H1 (cell line): ENCODE results near the gene EIF4E1B. TPM values are rescaled to one million over a fixed set of nuclear protein-coding genes. Genes with fewer than 3 reads are reported as not detected.
A peak's percentile ranks its signal among the peaks of the same experiment; 100 is the strongest.

Experiments
- CTCF ChIA-PET: fragments of 300-600 bp; sonication (Branson Sonifier 250); formaldehyde crosslinking; loops from one replicate; lab custom pipeline; 2021; ENCODE audit not compliant: partially characterized antibody; lab: Charles Lee
- POLR2A ChIA-PET: fragments of 300-600 bp; sonication (Branson Sonifier 250); formaldehyde crosslinking; loops from one replicate; lab custom pipeline; 2021; ENCODE audit warnings: inconsistent platforms; ENCODE audit not compliant: partially characterized antibody; lab: Charles Lee
- DNase-seq, 2 experiments: peaks; one replicate each; pipeline versions ENCODE4 v3.0.0 to v3.0.0-alpha.2; 2010 to 2022; ENCODE audit warnings: low spot score in 2 of 2, low read depth in 1 of 2, mixed read lengths in 1 of 2
- FAIRE-seq: peaks from 2 replicates; lab custom pipeline; 2011; peaks lifted over from hg19 to GRCh38; lab: Jason Lieb, UNC
- H2AFZ ChIP-seq: 2 replicates; pipeline ENCODE4 v1.8.1; 2012; ENCODE audit warnings: low read length, inconsistent platforms
- H2AK5ac ChIP-seq: 2 replicates; pipeline ENCODE4 v1.6.1; 2013; ENCODE audit warnings: low read depth, low read length
- H2BK120ac ChIP-seq: replicated peaks from 2 replicates; pipeline ENCODE3; 2013; ENCODE audit warnings: low read depth, low read length, inconsistent platforms
- H2BK12ac ChIP-seq: 2 replicates; pipeline ENCODE4 v1.6.1; 2013; ENCODE audit warnings: low read depth, low read length
- H2BK15ac ChIP-seq: 2 replicates; pipeline ENCODE4 v1.6.1; 2013; ENCODE audit warnings: low read length
- H2BK20ac ChIP-seq: 2 replicates; pipeline ENCODE4 v1.6.1; 2013; ENCODE audit warnings: low read length
- H2BK5ac ChIP-seq: 2 replicates; pipeline ENCODE4 v1.6.1; 2013; ENCODE audit warnings: low read depth, low read length
- H3K14ac ChIP-seq: 2 replicates; pipeline ENCODE4 v1.6.1; 2013; ENCODE audit warnings: inconsistent platforms; ENCODE audit not compliant: insufficient read length
- H3K18ac ChIP-seq: 2 replicates; pipeline ENCODE4 v1.6.1; 2013; ENCODE audit warnings: low read length; ENCODE audit errors: extremely low read depth
- H3K23ac ChIP-seq: 2 replicates; pipeline ENCODE4 v1.6.1; 2013; ENCODE audit warnings: inconsistent platforms; ENCODE audit not compliant: insufficient read length
- H3K23me2 ChIP-seq: 2 replicates; pipeline ENCODE4 v1.6.1; 2013; ENCODE audit warnings: low read depth, low read length
- H3K27ac ChIP-seq: 2 replicates; pipeline ENCODE4 v1.6.1; 2011; ENCODE audit warnings: low read depth, low read length, inconsistent platforms
- H3K27me3 ChIP-seq, 4 experiments: replicated peaks in 1 of 4; 1 replicate in 1 of 4; 2 replicates in 3 of 4; pipeline versions ENCODE4 v1.6.1 to v1.8.1; 2011 to 2013; ENCODE audit warnings: low read length in 3 of 4, mild to moderate bottlenecking in 3 of 4, inconsistent platforms in 2 of 4, mixed read lengths in 2 of 4, moderate library complexity in 1 of 4; ENCODE audit not compliant: control insufficient read depth in 3 of 4, insufficient read depth in 3 of 4; ENCODE audit errors: extremely low read depth in 1 of 4
- H3K36me3 ChIP-seq, 4 experiments: 2 replicates each; pipeline versions ENCODE4 v1.6.1 to v1.8.1; 2011 to 2013; ENCODE audit warnings: mild to moderate bottlenecking in 4 of 4, low read length in 3 of 4, moderate library complexity in 2 of 4, control low read depth in 1 of 4, inconsistent platforms in 1 of 4; ENCODE audit not compliant: insufficient read depth in 4 of 4, control insufficient read depth in 2 of 4
- H3K4ac ChIP-seq: replicated peaks from 2 replicates; pipeline ENCODE3; 2013; ENCODE audit warnings: low read length, low read depth, mixed read lengths, inconsistent platforms; ENCODE audit not compliant: insufficient read length
- H3K4me1 ChIP-seq, 4 experiments: replicated peaks in 1 of 4; 1 replicate in 1 of 4; 2 replicates in 3 of 4; pipeline versions ENCODE4 v1.6.1 to v1.8.1; 2011 to 2013; ENCODE audit warnings: low read length in 3 of 4, inconsistent platforms in 2 of 4, mixed read lengths in 1 of 4; ENCODE audit not compliant: insufficient read depth in 4 of 4, control insufficient read depth in 3 of 4
- H3K4me2 ChIP-seq, 2 experiments: 2 replicates each; pipeline versions ENCODE4 v1.6.1 to v1.8.1; 2011 to 2013; ENCODE audit warnings: low read depth in 2 of 2, low read length in 2 of 2, control low read depth in 1 of 2, inconsistent platforms in 1 of 2, mild to moderate bottlenecking in 1 of 2; ENCODE audit not compliant: insufficient read depth in 1 of 2
- H3K4me3 ChIP-seq, 4 experiments: fragments of 200-600, 300-600 bp in 1 of 4; sonication (generic), shearing (Covaris generic), sonication (Bioruptor Twin) in 1 of 4; 2 replicates each; pipeline versions ENCODE4 v1.5.1 to v1.8.1; 2011 to 2016; ENCODE audit warnings: low read length in 4 of 4, low read depth in 3 of 4, control low read depth in 2 of 4, inconsistent platforms in 2 of 4, mild to moderate bottlenecking in 2 of 4, mixed read lengths in 1 of 4, moderate library complexity in 1 of 4; ENCODE audit not compliant: insufficient read depth in 2 of 4; ENCODE audit errors: extremely low read depth in 1 of 4
- H3K56ac ChIP-seq: replicated peaks from 2 replicates; pipeline ENCODE3; 2013; ENCODE audit warnings: low read depth, mild to moderate bottlenecking, mixed read lengths, low read length, inconsistent platforms; ENCODE audit not compliant: insufficient read length
- H3K79me1 ChIP-seq: 2 replicates; pipeline ENCODE4 v1.6.1; 2013; ENCODE audit warnings: low read depth, low read length, control low read depth
- H3K79me2 ChIP-seq, 2 experiments: 2 replicates each; pipeline versions ENCODE4 v1.6.1 to v1.8.1; 2012 to 2013; ENCODE audit warnings: low read length in 2 of 2, mild to moderate bottlenecking in 2 of 2, inconsistent platforms in 1 of 2; ENCODE audit not compliant: insufficient read depth in 2 of 2, control insufficient read depth in 1 of 2
- H3K9ac ChIP-seq, 4 experiments: replicated peaks in 1 of 4; 1 replicate in 1 of 4; 2 replicates in 3 of 4; pipeline versions ENCODE4 v1.6.1 to v1.8.1; 2011 to 2013; ENCODE audit warnings: low read depth in 3 of 4, low read length in 3 of 4, control low read depth in 2 of 4, mild to moderate bottlenecking in 2 of 4, moderate library complexity in 2 of 4, inconsistent platforms in 1 of 4; ENCODE audit errors: extremely low read depth in 1 of 4
- H3K9me3 ChIP-seq, 2 experiments: 2 replicates each; pipeline versions ENCODE4 v1.6.1 to v1.8.1; 2012 to 2013; ENCODE audit warnings: mild to moderate bottlenecking in 2 of 2, moderate library complexity in 2 of 2, control low read depth in 1 of 2, inconsistent platforms in 1 of 2, low read depth in 1 of 2, low read length in 1 of 2, mixed read lengths in 1 of 2; ENCODE audit not compliant: insufficient read depth in 2 of 2
- H4K20me1 ChIP-seq, 2 experiments: replicated peaks in 1 of 2; 2 replicates each; pipeline versions ENCODE3 to v1.8.1; 2011 to 2013; ENCODE audit warnings: inconsistent platforms in 2 of 2, low read length in 2 of 2, mild to moderate bottlenecking in 1 of 2; ENCODE audit not compliant: insufficient read depth in 2 of 2, control insufficient read depth in 1 of 2
- H4K5ac ChIP-seq: 2 replicates; pipeline ENCODE4 v1.6.1; 2013; ENCODE audit warnings: low read length, low read depth, mixed read lengths, inconsistent platforms; ENCODE audit not compliant: insufficient read length
- H4K8ac ChIP-seq: 2 replicates; pipeline ENCODE4 v1.8.0; 2013; ENCODE audit warnings: mild to moderate bottlenecking, moderate library complexity, low read length, inconsistent platforms; ENCODE audit not compliant: insufficient read depth; ENCODE audit errors: extremely low read depth
- H4K91ac ChIP-seq: replicated peaks from 2 replicates; pipeline ENCODE3; 2013; ENCODE audit warnings: low read length, mixed read lengths, inconsistent platforms; ENCODE audit not compliant: insufficient read length
- BCL11A ChIP-seq, 2 experiments: IDR thresholded peaks; one replicate each; pipeline ENCODE4 v1.6.1; 2011; ENCODE audit warnings: low read depth in 2 of 2, low read length in 2 of 2, mild to moderate bottlenecking in 2 of 2
- GTF2F1 ChIP-seq: IDR thresholded peaks from 2 replicates; pipeline ENCODE4 v1.6.1; 2012; ENCODE audit warnings: low read depth, low read length, improper control_type of control experiment, borderline replicate concordance
- HDAC2 ChIP-seq, 2 experiments: fragments of 300-600 bp in 1 of 2; sonication (generic) in 1 of 2; IDR thresholded peaks; 2 replicates each; pipeline ENCODE4 v1.6.1; 2011 to 2012; ENCODE audit warnings: low read depth in 2 of 2, low read length in 2 of 2, mild to moderate bottlenecking in 2 of 2, moderate library complexity in 2 of 2, borderline replicate concordance in 1 of 2, inconsistent platforms in 1 of 2
- RBBP5 ChIP-seq: IDR thresholded peaks from 2 replicates; pipeline ENCODE4 v1.7.1; 2012; ENCODE audit warnings: low read depth, mild to moderate bottlenecking, inconsistent platforms, low read length, moderate library complexity, borderline replicate concordance
- SRF ChIP-seq: IDR thresholded peaks from 2 replicates; pipeline ENCODE4 v1.6.1; 2011; ENCODE audit warnings: mild to moderate bottlenecking, low read depth, low read length, moderate library complexity
- WGBS, 2 experiments: shearing (Covaris generic) in 1 of 2; methylation state at CpG; one replicate each; pipeline versions ENCODE4 v1.1.6 to v1.1.7; 2013 to 2015; ENCODE audit warnings: low lambda C conversion rate in 2 of 2, mixed read lengths in 2 of 2, inconsistent platforms in 1 of 2, low coverage in 1 of 2, missing lambda C conversion rate in 1 of 2; ENCODE audit not compliant: insufficient replicate concordance in 2 of 2, insufficient coverage in 1 of 2, insufficient read length in 1 of 2; ENCODE audit errors: extremely low coverage in 1 of 2, missing lambda C conversion rate in 1 of 2; 5-methylcytosine and 5-hydroxymethylcytosine counted together
- polyA plus RNA-seq, 7 experiments: library from polyadenylated mRNA; depleted of rRNA in 3 of 7; stranded (reverse) in 5 of 7; unstranded in 2 of 7; fragments of >200 nt in 5 of 7; fragments of 200-250 nt in 2 of 7; gene quantifications; 1 replicate in 5 of 7; 2 replicates in 1 of 7; 4 replicates in 1 of 7; pipeline versions ENCODE4 v1.2.1 to v1.2.3, GENCODE V29; 2011 to 2013; ENCODE audit warnings: missing spikeins in 2 of 7, mixed read lengths in 2 of 7
- total RNA-seq: library from RNA; stranded (reverse); fragmentation: NEBNext Ultra II Directional; extraction: Animal tissue kit (Norgen Biotek cat#: 25700); gene quantifications from 2 replicates; pipeline ENCODE4 v1.2.1, GENCODE V29; 2021

Gene EIF4E1B
- total and polyA plus RNA-seq, 2 of the 8 experiments (the other 6 are each of a cell fraction or from before 2014, with no cell fraction given), result 0.97 to 1.3 TPM

DNA sequence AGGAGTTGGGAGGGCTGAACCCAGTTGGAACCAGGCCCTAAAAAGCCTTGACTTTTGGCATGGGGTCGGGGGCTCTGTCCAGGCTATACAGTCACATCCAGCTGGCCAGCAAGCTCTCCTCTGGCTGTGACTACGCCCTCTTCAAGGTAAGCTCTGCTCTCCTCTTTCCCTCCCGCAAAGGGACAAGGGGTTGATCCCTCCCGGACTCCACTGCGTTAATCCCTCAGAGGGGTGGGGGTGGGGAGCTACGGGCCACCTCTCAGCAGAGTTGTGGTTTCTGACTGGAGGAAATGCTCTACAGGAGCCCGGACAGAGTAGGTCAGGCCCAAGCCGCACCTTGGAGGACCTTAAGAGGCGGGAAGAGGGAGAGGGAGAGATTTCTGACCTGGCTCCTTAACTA, 13.8 kb downstream of the EIF4E1B start:
- H2BK20ac ChIP-seq, result no peak overlapping the region
- H3K9ac ChIP-seq, result no peak overlapping the region
- DNase-seq (no peak), FAIRE-seq (no peak)
- H3K79me2 ChIP-seq, result peaks cover 0 to 10% of the 10 kb centered on the region in 2 experiments; a peak in 1 of 4 replicates
- peaks cover 0 to 36% (median 23%) of the 10 kb centered on the region in 4 experiments; a peak in 6 of 7 replicates for H3K4me1 ChIP-seq
- H3K27ac ChIP-seq, result no peak overlapping the region
- H3K23ac ChIP-seq, result no peak overlapping the region
- H4K20me1 ChIP-seq, result peaks cover 3% of the 10 kb centered on the region in 2 experiments
- no peaks in the 10 kb centered on the region for H3K9me3 ChIP-seq
- ChIA-PET CTCF (interaction anchor here (1.2 to 4.4 kb wide), 3 partner anchors 9 to 71 kb away, joined by 3 to 14 read pairs (median 4); no protein-coding TSS in a partner anchor), POLR2A (interaction anchor here (1.3 kb wide), 1 partner anchor 9 kb away, joined by 3 read pairs; no protein-coding TSS in a partner anchor)
- H3K18ac ChIP-seq, result no peak overlapping the region
- H3K4ac ChIP-seq, result no peak overlapping the region
- no peak overlapping the region for H4K5ac ChIP-seq
- no peak overlapping the region for H2AK5ac ChIP-seq
- peak overlapping the region; percentile 28; the same call in 1 of the 2 replicates for H4K8ac ChIP-seq
- H3K56ac ChIP-seq, result no peak overlapping the region
- H3K14ac ChIP-seq, result no peak overlapping the region
- H2BK12ac ChIP-seq, result no peak overlapping the region
- H3K79me1 ChIP-seq, result peaks cover 10% of the 10 kb centered on the region; the same call in 1 of the 2 replicates
- no peak overlapping the region for H2BK5ac ChIP-seq
- TF ChIP-seq HDAC2 (IDR thresholded peaks at IDR 0.05; ENCODE audit: borderline replicate concordance in 1 of 2, low read depth in 2 of 2, low read length in 2 of 2), result no peak
- no peak for TF ChIP-seq BCL11A (IDR thresholded peaks at IDR 0.05; ENCODE audit: low read depth in 2 of 2, low read length in 2 of 2)
- TF ChIP-seq SRF, result no peak
- no peak for TF ChIP-seq RBBP5
- TF ChIP-seq GTF2F1, result no peak
- H2BK120ac ChIP-seq, result no peak overlapping the region
- H3K36me3 ChIP-seq, result no peaks in the 10 kb centered on the region
- H3K4me3 ChIP-seq, result no peak overlapping the region
- H4K91ac ChIP-seq, result no peak overlapping the region
- H3K27me3 ChIP-seq, result no peaks in the 10 kb centered on the region; a peak in 1 of 7 replicates
- H2AFZ ChIP-seq, result no peak overlapping the region
- WGBS, 2 experiments, result 78% methylated on average over 8 of the region's 9 CpGs; no CpG with 5 or more reads in 1 of the 2 experiments
- peaks cover 7% of the 10 kb centered on the region; the same call in 1 of the 2 replicates for H3K23me2 ChIP-seq
- H2BK15ac ChIP-seq, result no peak overlapping the region
- H3K4me2 ChIP-seq, result 0 out of 4 replicates have a peak overlapping the region, but pooled peaks of 1 of the 2 experiments have one; percentile 2
